NT2/D1 (cell line): Measurements from ENCODE around the gene NUCB1.

Experiments
- SUZ12 ChIP-seq: IDR thresholded peaks from 2 replicates; pipeline ENCODE4 v1.6.1; 2011; ENCODE audit not compliant: insufficient read length, insufficient read depth; ENCODE audit errors: extremely low read depth
- YY1 ChIP-seq: IDR thresholded peaks from 2 replicates; pipeline ENCODE4 v1.6.1; 2011; ENCODE audit not compliant: insufficient read length, insufficient read depth
- ZNF274 ChIP-seq: IDR thresholded peaks from 2 replicates; pipeline ENCODE4 v1.6.1; 2011; ENCODE audit warnings: mild to moderate bottlenecking, low read depth, low read length

DNA sequence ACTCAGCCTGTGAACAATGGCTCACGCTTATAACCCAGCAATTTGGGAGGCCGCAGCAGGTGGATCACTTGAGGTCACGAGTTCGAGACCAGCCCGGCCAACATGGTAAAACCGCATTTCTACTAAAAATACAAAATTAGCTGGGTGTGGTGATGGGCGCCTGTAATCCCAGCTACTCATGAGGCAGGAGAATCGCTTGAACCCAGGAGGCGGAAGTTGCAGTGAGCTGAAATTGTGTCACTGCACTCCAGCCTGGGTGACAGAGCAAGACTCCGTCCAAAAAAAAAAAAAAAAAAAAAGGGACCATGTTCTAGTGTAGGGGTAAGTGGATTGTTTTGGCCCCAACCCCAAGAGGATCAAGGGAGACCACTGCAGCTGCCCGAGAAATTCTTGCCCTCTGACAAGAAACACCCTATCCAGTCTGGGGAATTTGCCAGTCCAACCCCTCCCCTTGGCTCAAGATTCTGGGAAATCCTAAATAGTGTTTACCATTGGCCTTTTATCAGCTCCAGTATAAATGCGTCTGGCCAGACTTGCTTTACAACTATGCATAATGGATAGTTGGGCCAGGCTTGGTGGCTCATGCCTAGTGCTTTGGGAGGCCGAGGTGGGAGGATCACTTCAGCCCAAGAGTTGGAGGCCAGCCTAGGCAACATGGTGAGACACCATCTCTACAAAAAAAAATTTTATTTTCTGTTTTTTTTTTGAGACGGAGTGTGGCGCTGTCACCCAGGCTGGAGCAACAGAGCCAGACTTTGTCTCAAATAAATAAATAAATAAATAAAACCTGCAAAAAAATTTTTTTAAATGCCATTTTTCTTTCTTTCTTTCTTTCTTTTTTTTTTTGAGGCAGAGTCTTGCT, 28.3 kb downstream of the NUCB1 start:
- TF ChIP-seq YY1 (no peak), ZNF274 (no peak), SUZ12 (no peak)
